ENCODE results near the gene LCN12. TPM values are rescaled to one million over a fixed set of nuclear protein-coding genes. Genes with fewer than 3 reads are reported as not detected.

Gene LCN12
- total RNA-seq, 1 donor from 2014 or later = 7.8 TPM

DNA sequence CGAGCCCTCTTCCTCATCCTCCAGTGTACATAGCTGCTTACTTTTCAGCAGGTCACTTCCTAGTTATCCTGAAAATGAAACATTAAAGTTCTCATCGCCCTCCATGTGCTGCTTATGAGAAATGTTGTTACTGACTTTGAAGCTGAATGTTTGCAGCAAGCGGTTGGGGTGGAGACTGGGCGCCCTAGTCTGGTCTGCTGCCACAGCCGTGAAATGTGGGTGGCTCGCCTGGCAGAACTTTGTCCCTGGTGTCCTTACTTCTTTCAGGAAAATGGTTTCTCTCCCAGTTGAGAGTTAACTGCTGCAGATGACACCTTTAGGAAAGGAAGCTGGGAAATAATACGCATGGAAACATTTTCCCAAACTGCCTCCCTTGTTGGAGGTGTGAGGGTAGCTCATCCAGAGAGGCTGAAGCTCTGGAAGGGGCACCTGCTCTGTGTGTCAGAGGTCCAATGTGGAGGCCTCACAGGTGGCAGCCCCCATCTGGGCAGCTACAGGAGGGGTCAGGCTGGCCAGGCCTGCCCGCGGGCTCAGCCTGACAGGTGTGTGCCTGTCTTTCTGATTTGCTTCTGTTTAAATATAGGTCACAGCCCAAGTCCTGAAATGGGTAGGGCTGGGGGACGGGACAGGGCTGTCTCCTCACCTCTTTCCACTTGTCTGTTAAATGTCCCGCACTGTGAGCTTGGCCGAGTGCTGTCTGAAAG lies 41.7 kb upstream of the LCN12 start:
- intact Hi-C loops (cut with micrococcal nuclease) = no loop called here
- no peaks in the 10 kb centered on the region for H3K27me3 ChIP-seq (ENCODE audit: low read depth)
- no peak overlapping the region for H3K4me3 ChIP-seq
- DNase-seq = no peak
- no peaks in the 10 kb centered on the region for H3K4me1 ChIP-seq
- no peaks in the 10 kb centered on the region for H3K9me3 ChIP-seq (replicated peaks)
- TF ChIP-seq, protein P1, sequence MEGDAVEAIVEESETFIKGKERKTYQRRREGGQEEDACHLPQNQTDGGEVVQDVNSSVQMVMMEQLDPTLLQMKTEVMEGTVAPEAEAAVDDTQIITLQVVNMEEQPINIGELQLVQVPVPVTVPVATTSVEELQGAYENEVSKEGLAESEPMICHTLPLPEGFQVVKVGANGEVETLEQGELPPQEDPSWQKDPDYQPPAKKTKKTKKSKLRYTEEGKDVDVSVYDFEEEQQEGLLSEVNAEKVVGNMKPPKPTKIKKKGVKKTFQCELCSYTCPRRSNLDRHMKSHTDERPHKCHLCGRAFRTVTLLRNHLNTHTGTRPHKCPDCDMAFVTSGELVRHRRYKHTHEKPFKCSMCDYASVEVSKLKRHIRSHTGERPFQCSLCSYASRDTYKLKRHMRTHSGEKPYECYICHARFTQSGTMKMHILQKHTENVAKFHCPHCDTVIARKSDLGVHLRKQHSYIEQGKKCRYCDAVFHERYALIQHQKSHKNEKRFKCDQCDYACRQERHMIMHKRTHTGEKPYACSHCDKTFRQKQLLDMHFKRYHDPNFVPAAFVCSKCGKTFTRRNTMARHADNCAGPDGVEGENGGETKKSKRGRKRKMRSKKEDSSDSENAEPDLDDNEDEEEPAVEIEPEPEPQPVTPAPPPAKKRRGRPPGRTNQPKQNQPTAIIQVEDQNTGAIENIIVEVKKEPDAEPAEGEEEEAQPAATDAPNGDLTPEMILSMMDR (IDR thresholded peaks at IDR 0.05; ENCODE audit: borderline replicate concordance) = no peak
- H3K36me3 ChIP-seq = peaks cover 54% of the 10 kb centered on the region
- H3K27ac ChIP-seq (replicated peaks) = no peak overlapping the region

DNA sequence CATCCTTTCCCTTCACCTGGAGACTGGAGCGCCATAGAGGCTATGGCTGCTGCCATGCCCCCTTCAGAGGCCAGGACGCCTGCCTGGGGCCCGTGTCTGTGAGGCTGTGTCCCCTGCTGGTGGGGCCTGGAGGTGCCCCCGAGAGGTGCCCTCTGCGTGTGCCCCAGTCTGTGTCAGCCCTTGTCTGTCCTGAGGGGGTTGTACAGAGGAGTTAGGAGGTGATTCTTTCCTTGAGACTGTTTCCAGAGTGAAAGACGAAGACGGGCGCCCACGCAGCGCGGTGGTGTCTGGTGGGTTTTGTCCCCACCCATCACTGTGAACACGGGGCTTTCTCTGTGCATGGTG lies 41.2 kb upstream of the LCN12 start:
- TF ChIP-seq, protein P1 (IDR thresholded peaks at IDR 0.05; ENCODE audit: borderline replicate concordance) = no peak
- Histone ChIP-seq H3K4me3 (no peak overlapping the region), H3K27me3 (ENCODE audit: low read depth) (no peaks in the 10 kb centered on the region), H3K4me1 (no peaks in the 10 kb centered on the region), H3K36me3 (peaks cover 56% of the 10 kb centered on the region), H3K27ac (replicated peaks) (no peak overlapping the region), H3K9me3 (replicated peaks) (no peaks in the 10 kb centered on the region)
- intact Hi-C loops (cut with micrococcal nuclease) = no loop called here
- DNase-seq = no peak

DNA sequence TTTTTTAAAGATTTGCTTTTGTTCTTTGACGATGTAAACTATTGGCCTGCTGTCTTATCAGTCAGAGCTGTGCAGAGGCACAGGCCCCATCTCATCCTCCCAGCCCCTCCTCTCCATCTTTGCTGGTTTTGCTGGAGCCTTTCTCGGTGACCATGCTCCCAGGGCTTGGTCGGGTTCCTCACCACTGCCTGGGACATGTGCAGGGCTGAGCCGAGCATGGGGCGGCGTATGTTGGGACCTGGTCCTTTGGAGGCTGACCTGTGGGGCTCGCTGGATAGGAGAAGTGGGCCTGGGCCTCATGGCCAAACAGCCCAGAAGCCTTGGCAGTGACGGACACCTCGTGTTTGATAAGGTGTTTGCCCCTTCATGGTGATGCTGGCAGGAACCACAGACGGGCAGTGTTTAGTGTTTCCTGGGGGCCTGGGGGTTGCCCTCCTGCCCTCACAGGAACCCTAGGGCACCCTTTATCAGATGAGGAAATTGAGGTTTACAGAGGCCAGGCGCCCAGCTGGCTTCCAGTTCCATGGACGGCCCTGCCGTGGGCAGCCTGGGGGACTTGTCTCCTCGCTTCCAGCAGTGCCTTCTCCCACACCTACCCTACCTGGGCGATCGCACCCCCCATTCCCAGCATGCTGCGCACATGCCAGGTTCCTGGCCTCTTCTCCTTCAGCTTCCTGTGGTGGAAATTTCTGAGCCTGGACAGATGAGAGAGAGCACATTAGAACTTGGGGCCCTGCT lies 38.2 kb upstream of the LCN12 start:
- H3K27me3 ChIP-seq (ENCODE audit: low read depth) = no peaks in the 10 kb centered on the region
- H3K36me3 ChIP-seq = peaks cover 62% of the 10 kb centered on the region
- TF ChIP-seq, protein P1 (IDR thresholded peaks at IDR 0.05; ENCODE audit: borderline replicate concordance) = no peak
- no peaks in the 10 kb centered on the region for H3K4me1 ChIP-seq
- no peak overlapping the region for H3K27ac ChIP-seq (replicated peaks)
- H3K9me3 ChIP-seq (replicated peaks) = no peaks in the 10 kb centered on the region
- no peak overlapping the region for H3K4me3 ChIP-seq
- no peak for DNase-seq
- intact Hi-C loops (cut with micrococcal nuclease) = no loop called here

DNA sequence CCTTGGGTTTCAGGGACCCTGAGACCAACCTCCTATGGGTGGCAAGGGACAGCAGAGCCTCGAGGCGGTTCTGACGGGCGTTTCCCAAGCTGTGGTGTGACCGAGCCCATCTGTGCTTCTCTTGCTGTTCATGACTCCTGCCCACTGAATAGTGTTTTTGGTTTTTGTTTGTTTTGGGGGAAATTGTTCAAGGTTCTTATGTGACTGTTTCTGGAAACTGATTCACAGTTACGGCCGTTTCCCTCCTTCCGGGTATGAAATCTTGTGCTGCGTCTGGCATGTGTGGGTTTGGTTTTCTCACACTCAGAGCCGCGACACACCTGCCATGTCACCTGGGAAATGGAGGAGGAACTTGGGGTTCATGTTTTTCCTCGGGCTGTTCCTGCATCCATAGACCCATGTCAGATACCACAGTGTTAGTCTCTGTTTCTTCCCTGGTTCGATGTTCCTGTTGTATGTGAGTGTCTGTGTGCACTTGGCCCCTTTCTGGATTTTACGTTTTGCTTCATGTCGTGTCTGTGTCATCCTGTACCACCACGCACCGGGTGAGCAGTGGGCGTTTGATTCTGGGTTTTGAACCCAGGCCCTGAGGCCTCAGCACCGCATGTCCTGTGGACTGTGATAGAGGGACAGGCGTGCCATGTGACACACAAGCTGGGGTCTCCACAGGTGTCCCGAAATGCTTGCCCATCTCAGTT lies 36.3 kb upstream of the LCN12 start:
- no peaks in the 10 kb centered on the region for H3K4me1 ChIP-seq
- no peaks in the 10 kb centered on the region for H3K27me3 ChIP-seq (ENCODE audit: low read depth)
- H3K27ac ChIP-seq (replicated peaks) = no peak overlapping the region
- TF ChIP-seq, protein P1 (IDR thresholded peaks at IDR 0.05; ENCODE audit: borderline replicate concordance) = no peak
- intact Hi-C loops (cut with micrococcal nuclease) = no loop called here
- no peak overlapping the region for H3K4me3 ChIP-seq
- no peaks in the 10 kb centered on the region for H3K9me3 ChIP-seq (replicated peaks)
- peaks cover 56% of the 10 kb centered on the region for H3K36me3 ChIP-seq
- DNase-seq = no peak

DNA sequence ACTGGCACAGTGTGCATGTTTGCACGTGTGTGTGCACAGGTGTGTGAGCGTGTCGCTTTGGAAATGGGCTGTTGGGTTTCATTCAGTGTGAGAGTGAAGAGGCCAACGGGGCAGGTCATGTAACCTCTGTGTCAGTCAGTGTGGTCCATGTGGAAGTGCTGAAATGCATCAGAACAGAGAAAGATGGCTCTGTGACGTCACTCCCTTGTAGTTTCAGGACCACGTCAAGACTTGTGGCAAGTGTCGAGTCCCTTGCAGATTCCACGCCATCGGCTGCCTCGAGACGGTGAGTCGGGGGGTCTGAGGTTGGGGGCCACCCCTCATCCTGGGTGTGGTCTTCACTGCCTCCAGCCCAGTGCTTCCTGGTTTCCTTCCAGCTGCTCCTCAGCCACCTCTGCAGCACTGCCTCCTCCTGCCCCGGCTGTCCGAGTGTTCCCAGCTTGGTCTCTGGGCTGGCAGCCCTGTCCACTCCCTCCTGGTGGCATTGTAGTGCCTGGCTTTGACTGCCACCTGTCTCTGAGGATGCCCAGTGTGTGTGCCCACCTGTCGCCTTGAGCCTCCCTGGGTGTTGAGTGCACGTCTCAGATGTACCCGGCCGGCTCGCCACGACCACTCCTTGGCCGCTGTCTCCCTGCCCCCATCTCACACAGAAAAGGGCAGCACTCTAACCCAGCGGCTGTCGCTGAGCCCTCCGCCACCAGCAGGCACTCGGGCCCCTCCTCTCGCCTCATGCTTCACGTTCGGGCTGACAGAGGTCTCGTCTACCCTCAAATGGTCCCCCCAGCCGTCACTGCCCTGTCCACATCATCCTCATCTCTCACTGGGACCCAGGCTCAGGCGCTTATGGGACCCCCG lies 35.5 kb upstream of the LCN12 start:
- Histone ChIP-seq H3K4me3 (no peak overlapping the region), H3K4me1 (peaks cover 7% of the 10 kb centered on the region), H3K27me3 (ENCODE audit: low read depth) (no peaks in the 10 kb centered on the region), H3K27ac (replicated peaks) (no peak overlapping the region), H3K36me3 (peaks cover 57% of the 10 kb centered on the region), H3K9me3 (replicated peaks) (no peaks in the 10 kb centered on the region)
- TF ChIP-seq, protein P1 (IDR thresholded peaks at IDR 0.05; ENCODE audit: borderline replicate concordance) = no peak
- no peak for DNase-seq
- intact Hi-C loops (cut with micrococcal nuclease) = no loop called here

All from left ventricle myocardium inferior (tissue), 1 donor.